Stimulated activated CD4-positive, alpha-beta T cell treated with anti-CD3 and anti-CD28 coated beads, TNF-alpha, amount 100 ng/mL, for 24 hours (primary cell): ENCODE measurements around the gene LRRC75B.
"Not testable (repeated sequence)": the region's sequence is repeated elsewhere in the genome, so short reads cannot be mapped to it uniquely, and the experiment has no call there.

Source experiments
- DNase-seq, 3 experiments: peaks; one replicate each; pipeline ENCODE4 v3.0.0-alpha.2; 2020; ENCODE audit warnings: low read depth in 3 of 3

The LRRC75B gene

GRCh38 chr22:24592851-24593558, at the start of gene LRRC75B:
Gene LRRC75B (minus strand): TSS chr22:24593073. CDS start chr22:24593039, 34 bp downstream.
- DNase-seq: peak in 1 of 3 experiments; percentile 45

GRCh38 chr22:24642307-24642706, 49.4 kb upstream of the LRRC75B start:
- DNase-seq: not testable (repeated sequence)

- DNase-seq: not testable (repeated sequence)
Measured at GRCh38 chr22:24636513-24636912, 43.6 kb upstream of the LRRC75B start.

- DNase-seq: not testable (repeated sequence)
Measured at GRCh38 chr22:24634776-24635389, 42.0 kb upstream of the LRRC75B start.

GRCh38 chr22:24633231-24634023, 40.6 kb upstream of the LRRC75B start:
- DNase-seq: not testable (repeated sequence)

GRCh38 chr22:24632642-24633041, 39.8 kb upstream of the LRRC75B start:
- not testable (repeated sequence) for DNase-seq

- DNase-seq: not testable (repeated sequence)
Measured at GRCh38 chr22:24631430-24632122, 38.7 kb upstream of the LRRC75B start.

GRCh38 chr22:24630812-24631427, 38.0 kb upstream of the LRRC75B start:
- DNase-seq: not testable (repeated sequence)

GRCh38 chr22:24629069-24629468, 36.2 kb upstream of the LRRC75B start:
- DNase-seq: peak in 1 of 3 experiments; percentile 11

GRCh38 chr22:24627911-24628310, 35.0 kb upstream of the LRRC75B start:
- not testable (repeated sequence) for DNase-seq

- not testable (repeated sequence) for DNase-seq
Measured at GRCh38 chr22:24622596-24622995, 29.7 kb upstream of the LRRC75B start.

- DNase-seq: not testable (repeated sequence)
Measured at GRCh38 chr22:24621244-24621643, 28.4 kb upstream of the LRRC75B start.

- not testable (repeated sequence) for DNase-seq
Measured at GRCh38 chr22:24614794-24615193, 21.9 kb upstream of the LRRC75B start.

- DNase-seq: not testable (repeated sequence)
Measured at GRCh38 chr22:24609888-24610287, 17.0 kb upstream of the LRRC75B start.

GRCh38 chr22:24608327-24608726, 15.5 kb upstream of the LRRC75B start:
- not testable (repeated sequence) for DNase-seq

- DNase-seq: peak in 2 of 3 experiments; percentile 32 to 71
Measured at GRCh38 chr22:24607429-24607983, 14.6 kb upstream of the LRRC75B start.

GRCh38 chr22:24606340-24606739, 13.5 kb upstream of the LRRC75B start:
- DNase-seq: not testable (repeated sequence)

- peak in 1 of 3 experiments; percentile 22 for DNase-seq
Measured at GRCh38 chr22:24603770-24604629, 11.1 kb upstream of the LRRC75B start.

GRCh38 chr22:24602847-24603769, 10.2 kb upstream of the LRRC75B start, which contains the start of gene GGT1:
Gene GGT1 (plus strand): TSS chr22:24603193. CDS start chr22:24611082, 7,889 bp downstream.
- not testable (repeated sequence) for DNase-seq
